Measurements from ENCODE around the gene CDRT4. TPM values are rescaled to one million over a fixed set of nuclear protein-coding genes. Genes with fewer than 3 reads are reported as not detected.
A peak's percentile ranks its signal among the peaks of the same experiment; 100 is the strongest.

CDRT4 gene
- 6.2 to 9.1 TPM (median 7.1 TPM) in 3 replicates for total RNA-seq
- long read RNA-seq, result 0 reads

- Mint-ChIP-seq H3K4me3 (ENCODE audit: unreplicated experiment) (no peak within 1 kb of the TSS), H3K36me3 (ENCODE audit: low read depth) (no peaks in the 10 kb centered on the region), H3K27me3 (ENCODE audit: low read depth) (no peaks in the 10 kb centered on the region), H3K4me1 (ENCODE audit: low read depth) (peaks cover 27% of the 10 kb centered on the region), H3K9me3 (ENCODE audit: low read depth) (no peaks in the 10 kb centered on the region), H3K27ac (ENCODE audit: unreplicated experiment) (peak within 1 kb of the TSS; percentile 78)
- TF ChIP-seq CTCF (IDR thresholded peaks at IDR 0.05), result no peak
- no peak for DNase-seq (ENCODE audit: low spot score)
These were observed at the start of gene CDRT4 for GRCh38 chr17:15467592-15467991. Gene CDRT4 (minus strand): TSS chr17:15467621. CDS start chr17:15440238, 27,383 bp downstream.

GRCh38 chr17:15516150-15516549, 48.7 kb upstream of the CDRT4 start:
- Mint-ChIP-seq H3K9me3 (ENCODE audit: low read depth) (peaks cover 11% of the 10 kb centered on the region), H3K27ac (ENCODE audit: unreplicated experiment) (peak overlapping the region; percentile 74), H3K4me3 (ENCODE audit: unreplicated experiment) (no peak overlapping the region), H3K27me3 (ENCODE audit: low read depth) (no peaks in the 10 kb centered on the region), H3K4me1 (ENCODE audit: low read depth) (peaks cover 52% of the 10 kb centered on the region), H3K36me3 (ENCODE audit: low read depth) (peaks cover 25% of the 10 kb centered on the region)
- no peak for TF ChIP-seq CTCF (IDR thresholded peaks at IDR 0.05)
- no peak for DNase-seq (ENCODE audit: low spot score)

GRCh38 chr17:15514469-15514868, 47.0 kb upstream of the CDRT4 start:
- peaks cover 27% of the 10 kb centered on the region for H3K36me3 Mint-ChIP-seq (ENCODE audit: low read depth)
- no peak overlapping the region for H3K4me3 Mint-ChIP-seq (ENCODE audit: unreplicated experiment)
- peaks cover 67% of the 10 kb centered on the region for H3K4me1 Mint-ChIP-seq (ENCODE audit: low read depth)
- no peak for TF ChIP-seq CTCF (IDR thresholded peaks at IDR 0.05)
- peak overlapping the region; percentile 95 for H3K27ac Mint-ChIP-seq (ENCODE audit: unreplicated experiment)
- no peaks in the 10 kb centered on the region for H3K27me3 Mint-ChIP-seq (ENCODE audit: low read depth)
- no peak for DNase-seq (ENCODE audit: low spot score)
- H3K9me3 Mint-ChIP-seq (ENCODE audit: low read depth), result peaks cover 11% of the 10 kb centered on the region

GRCh38 chr17:15513856-15514459, 46.5 kb upstream of the CDRT4 start:
- peak overlapping the region; percentile 95 for H3K27ac Mint-ChIP-seq (ENCODE audit: unreplicated experiment)

More at GRCh38 chr17:15513856-15514459, 46.5 kb upstream of the CDRT4 start:
- no peak overlapping the region for H3K4me3 Mint-ChIP-seq (ENCODE audit: unreplicated experiment)
- no peaks in the 10 kb centered on the region for H3K27me3 Mint-ChIP-seq (ENCODE audit: low read depth)
- no peak for DNase-seq (ENCODE audit: low spot score)
- H3K9me3 Mint-ChIP-seq (ENCODE audit: low read depth), result peaks cover 11% of the 10 kb centered on the region
- TF ChIP-seq CTCF (IDR thresholded peaks at IDR 0.05), result no peak
- peaks cover 68% of the 10 kb centered on the region for H3K4me1 Mint-ChIP-seq (ENCODE audit: low read depth)
- peaks cover 27% of the 10 kb centered on the region for H3K36me3 Mint-ChIP-seq (ENCODE audit: low read depth)

Data from chondrocyte (in vitro differentiated cells).